A673 (cell line): ENCODE data around the gene RAG2. TPM values are rescaled to one million over a fixed set of nuclear protein-coding genes. Genes with fewer than 3 reads are reported as not detected.

Experiments used
- BruUV-seq: library from RNA; stranded (reverse); fragments of 400-500 nt; replicated peaks from 2 replicates; lab custom pipeline; 2021; lab: Mats Ljungman, UMichigan
- CTCF ChIA-PET: fragments of 300-600 bp; sonication (Branson Sonifier 250); formaldehyde crosslinking; loops from one replicate; lab custom pipeline; 2022; ENCODE audit warnings: antibody characterized with exemption; lab: Charles Lee
- POLR2A ChIA-PET: fragments of 300-600 bp; sonication (Branson Sonifier 250); formaldehyde crosslinking; loops from one replicate; lab custom pipeline; 2022; ENCODE audit warnings: antibody characterized with exemption; ENCODE audit not compliant: low non-redundant PET; lab: Charles Lee
- DNase-seq: peaks from one replicate; pipeline ENCODE4 v3.0.0-alpha.2; 2015; ENCODE audit warnings: low spot score
- H3K27ac ChIP-seq: fragments of 200-600 bp; sonication (generic); 2 replicates; pipeline ENCODE4 v1.5.1; 2016; ENCODE audit warnings: mixed run types, low read depth, mild to moderate bottlenecking, mixed read lengths, antibody characterized with exemption, low read length; ENCODE audit not compliant: poor library complexity, severe bottlenecking
- H3K27me3 ChIP-seq: fragments of 200-600 bp; sonication (generic); replicated peaks from 2 replicates; pipeline ENCODE4 v1.6.1; 2017; ENCODE audit warnings: mixed run types, low read depth, mild to moderate bottlenecking, mixed read lengths, antibody characterized with exemption, low read length; ENCODE audit not compliant: insufficient read depth, poor library complexity
- H3K36me3 ChIP-seq: fragments of 200-600 bp; sonication (generic); 2 replicates; pipeline ENCODE4 v1.6.1; 2016; ENCODE audit warnings: mixed run types, mild to moderate bottlenecking, mixed read lengths, antibody characterized with exemption, low read length; ENCODE audit not compliant: insufficient read depth, poor library complexity, severe bottlenecking
- H3K4me1 ChIP-seq: fragments of 200-600 bp; sonication (generic); 2 replicates; pipeline ENCODE4 v1.6.1; 2017; ENCODE audit warnings: mixed run types, mild to moderate bottlenecking, mixed read lengths, antibody characterized with exemption, low read length; ENCODE audit not compliant: insufficient read depth, poor library complexity, severe bottlenecking
- H3K4me3 ChIP-seq: fragments of 200-600 bp; sonication (generic); 2 replicates; pipeline ENCODE4 v1.5.1; 2016; ENCODE audit warnings: low read depth, mixed run types, mild to moderate bottlenecking, mixed read lengths, low read length; ENCODE audit not compliant: poor library complexity, severe bottlenecking
- H3K9me3 ChIP-seq: fragments of 200-600 bp; sonication (generic); 2 replicates; pipeline ENCODE4 v1.6.1; 2016; ENCODE audit warnings: mixed run types, low read depth, mild to moderate bottlenecking, mixed read lengths, antibody characterized with exemption, low read length; ENCODE audit not compliant: poor library complexity, severe bottlenecking
- CTCF ChIP-seq: fragments of 300-800, 200-600 bp; sonication (generic); conservative IDR thresholded peaks from 2 replicates; pipeline ENCODE4 v1.5.1; 2017; ENCODE audit warnings: low read depth, mild to moderate bottlenecking, antibody characterized with exemption, low read length, moderate library complexity, mixed read lengths
- EZH2 ChIP-seq: fragments of 200-600 bp; sonication (generic); IDR thresholded peaks from 2 replicates; pipeline ENCODE4 v1.6.1; 2017; ENCODE audit warnings: borderline replicate concordance, low read depth, mild to moderate bottlenecking, mixed read lengths, antibody characterized with exemption, low read length; ENCODE audit not compliant: poor library complexity, severe bottlenecking
- intact Hi-C: fragments of 100-400 bp; cut with micrococcal nuclease; formaldehyde crosslinking; loops from one replicate; pipeline ENCODE4 v1.10.0; 2022; ENCODE audit not compliant: unreplicated experiment
- total RNA-seq: library from RNA; stranded (reverse); gene quantifications from 2 replicates; pipeline ENCODE4 v1.2.3, GENCODE V29; 2021

The RAG2 gene
- total RNA-seq, 1 experiment from 2014 or later: not detected

DNA sequence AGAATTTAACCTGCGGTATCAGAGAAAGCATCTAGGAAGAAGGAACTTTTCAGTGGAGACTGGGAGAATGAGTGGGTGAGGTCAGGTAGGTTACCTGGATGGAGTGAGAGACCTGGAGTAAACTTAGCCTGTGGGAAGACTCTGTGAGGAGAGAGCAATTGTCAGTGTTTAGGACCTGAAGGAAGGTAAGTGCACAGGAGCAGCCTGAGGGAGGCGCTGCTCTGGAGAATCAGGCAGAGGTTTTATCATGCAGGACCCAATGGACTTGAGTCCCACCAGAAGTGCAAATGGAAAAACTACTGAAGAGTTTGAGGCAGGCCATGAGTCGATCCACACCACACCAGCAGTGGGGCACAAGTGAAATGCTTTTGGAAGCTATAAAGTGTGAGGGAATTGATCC, 14.4 kb downstream of the RAG2 start:
- H3K36me3 ChIP-seq: no peaks in the 10 kb centered on the region
- CTCF ChIA-PET: no interaction called here
- H3K9me3 ChIP-seq: peaks cover 7% of the 10 kb centered on the region
- no peak overlapping the region for H3K4me3 ChIP-seq
- POLR2A ChIA-PET: no interaction called here
- no peak overlapping the region for H3K27ac ChIP-seq
- TF ChIP-seq CTCF (peak; percentile 49), EZH2 (no peak)
- H3K4me1 ChIP-seq: peaks cover 3% of the 10 kb centered on the region
- intact Hi-C loops: no loop called here
- DNase-seq: no peak
- peaks cover 50% of the 10 kb centered on the region for H3K27me3 ChIP-seq
- BruUV-seq: no TSS peak

- TF ChIP-seq EZH2 (no peak), CTCF (no peak)
- Histone ChIP-seq H3K36me3 (no peaks in the 10 kb centered on the region), H3K4me1 (peaks cover 14% of the 10 kb centered on the region), H3K4me3 (no peak overlapping the region), H3K27me3 (peaks cover 41% of the 10 kb centered on the region), H3K27ac (no peak overlapping the region), H3K9me3 (peaks cover 7% of the 10 kb centered on the region)
- BruUV-seq: no TSS peak
- CTCF ChIA-PET: no interaction called here
- POLR2A ChIA-PET: no interaction called here
- DNase-seq: no peak
- intact Hi-C loops: no loop called here
These were observed 16.5 kb downstream of the RAG2 start for GRCh38 chr11:36581536-36581935.

GRCh38 chr11:36578458-36578857, 19.6 kb downstream of the RAG2 start:
- TF ChIP-seq CTCF (no peak), EZH2 (no peak)
- no TSS peak for BruUV-seq
- CTCF ChIA-PET: interaction anchor here (0.6 kb wide), 1 partner anchor 17 kb away, joined by 3 read pairs; no protein-coding TSS in a partner anchor
- peak; percentile 69 for DNase-seq
- no peak overlapping the region for H3K4me3 ChIP-seq
- H3K36me3 ChIP-seq: no peaks in the 10 kb centered on the region
- peaks cover 14% of the 10 kb centered on the region for H3K4me1 ChIP-seq
- no peak overlapping the region for H3K27ac ChIP-seq
- POLR2A ChIA-PET: no interaction called here
- peaks cover 7% of the 10 kb centered on the region for H3K9me3 ChIP-seq
- intact Hi-C loops: no loop called here
- H3K27me3 ChIP-seq: peaks cover 55% of the 10 kb centered on the region
